Stimulated activated CD8-positive, alpha-beta memory T cell treated with anti-CD3 and anti-CD28 coated beads, Interleukin-12 subunit alpha, Interleukin-12 subunit beta, amount 100 ng/mL, for 24 hours (primary cell): Measurements from ENCODE around the gene MFSD11.
A peak's percentile ranks its signal among the peaks of the same experiment; 100 is the strongest.
"Not testable (repeated sequence)": the region's sequence is repeated elsewhere in the genome, so short reads cannot be mapped to it uniquely, and the experiment has no call there.

Experiments
- DNase-seq: peaks from one replicate; pipeline ENCODE4 v3.0.0-alpha.2; 2020; ENCODE audit errors: extremely low read depth

Gene MFSD11

DNA sequence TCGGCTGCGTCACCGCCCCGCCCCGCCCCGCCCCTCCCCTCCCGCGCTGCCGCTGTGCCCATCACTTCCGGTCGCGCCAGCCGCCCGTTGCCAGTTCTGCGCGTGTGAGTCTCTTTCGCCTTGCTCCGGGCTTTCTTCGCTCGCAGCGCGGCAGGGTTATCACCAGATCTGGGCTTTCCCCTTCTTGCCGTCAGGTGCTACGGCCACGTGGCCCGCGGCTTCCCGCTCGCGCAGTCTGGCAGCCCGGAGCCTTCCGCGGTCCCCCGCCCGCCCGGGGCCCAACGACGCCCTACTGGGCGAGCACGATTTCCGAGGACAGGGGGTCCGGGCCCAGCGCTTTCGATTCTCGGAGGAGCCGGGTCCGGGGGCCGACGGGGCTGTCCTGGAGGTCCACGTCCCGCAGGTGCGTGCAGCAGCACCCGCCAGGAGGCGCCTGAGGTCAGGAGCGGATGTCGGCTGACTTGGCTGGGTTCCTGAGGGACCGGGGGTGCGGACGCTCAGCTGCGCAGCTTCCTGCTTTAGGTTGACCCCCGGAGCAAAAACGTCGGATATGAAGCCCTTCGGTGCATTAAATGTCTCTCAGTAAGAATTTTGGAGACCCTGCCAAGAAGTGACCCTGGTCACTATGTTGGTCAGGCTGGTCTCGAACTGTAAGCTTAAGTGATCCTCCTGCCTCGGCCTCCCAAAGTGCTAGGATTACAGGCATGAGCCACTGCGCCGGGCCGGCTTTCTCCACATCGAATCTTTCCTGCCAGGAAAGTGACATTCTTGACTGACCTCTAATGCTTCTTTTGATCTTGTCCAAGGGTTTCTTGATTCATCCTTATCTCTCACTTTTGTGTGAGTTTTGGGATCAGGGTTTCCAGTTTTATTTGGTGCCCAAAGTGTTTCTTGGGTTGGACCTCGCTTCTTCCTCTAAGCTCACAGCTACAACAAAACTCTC lies 10.9 kb upstream of the MFSD11 start, which contains the start of gene METTL23:
TSS of gene METTL23 (plus strand) at position 64 of the 943 bp plus-strand sequence. CDS start 2,872 bp downstream, outside the sequence.
- no peak for DNase-seq

DNA sequence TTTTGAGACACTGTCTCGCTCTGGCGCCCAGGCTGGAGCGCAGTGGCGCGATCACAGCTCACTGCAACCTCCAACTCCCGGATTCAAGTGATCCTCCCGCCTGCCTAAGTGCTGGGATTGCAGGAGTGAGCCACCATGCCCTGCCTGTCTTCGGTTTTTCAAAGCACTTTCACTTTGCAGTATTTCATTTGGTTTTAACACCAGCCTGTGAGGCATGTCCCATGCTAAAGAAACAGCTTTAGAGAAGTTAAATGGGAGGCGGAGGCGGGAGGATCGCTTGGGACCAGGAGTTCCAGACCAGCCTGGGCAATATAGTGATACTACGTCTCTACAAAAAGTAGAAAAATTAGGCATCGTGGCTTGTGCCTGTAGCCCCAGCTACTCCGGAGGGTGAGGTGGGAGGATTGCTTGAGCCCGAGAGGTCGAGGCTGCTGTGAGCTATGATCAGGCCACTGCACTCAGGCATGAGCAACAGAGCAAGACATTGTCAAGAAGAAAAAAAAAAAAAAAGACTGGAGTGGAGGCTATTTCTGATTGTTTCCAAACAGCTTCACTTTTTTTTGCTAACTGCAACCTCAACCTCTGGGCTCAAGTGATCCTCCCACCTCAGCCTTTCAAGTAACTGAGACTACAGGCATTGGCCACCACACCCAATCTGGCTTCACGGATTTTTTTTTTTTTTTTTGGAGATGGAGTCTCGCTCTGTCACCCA lies 10.0 kb upstream of the MFSD11 start:
- DNase-seq = no peak

DNA sequence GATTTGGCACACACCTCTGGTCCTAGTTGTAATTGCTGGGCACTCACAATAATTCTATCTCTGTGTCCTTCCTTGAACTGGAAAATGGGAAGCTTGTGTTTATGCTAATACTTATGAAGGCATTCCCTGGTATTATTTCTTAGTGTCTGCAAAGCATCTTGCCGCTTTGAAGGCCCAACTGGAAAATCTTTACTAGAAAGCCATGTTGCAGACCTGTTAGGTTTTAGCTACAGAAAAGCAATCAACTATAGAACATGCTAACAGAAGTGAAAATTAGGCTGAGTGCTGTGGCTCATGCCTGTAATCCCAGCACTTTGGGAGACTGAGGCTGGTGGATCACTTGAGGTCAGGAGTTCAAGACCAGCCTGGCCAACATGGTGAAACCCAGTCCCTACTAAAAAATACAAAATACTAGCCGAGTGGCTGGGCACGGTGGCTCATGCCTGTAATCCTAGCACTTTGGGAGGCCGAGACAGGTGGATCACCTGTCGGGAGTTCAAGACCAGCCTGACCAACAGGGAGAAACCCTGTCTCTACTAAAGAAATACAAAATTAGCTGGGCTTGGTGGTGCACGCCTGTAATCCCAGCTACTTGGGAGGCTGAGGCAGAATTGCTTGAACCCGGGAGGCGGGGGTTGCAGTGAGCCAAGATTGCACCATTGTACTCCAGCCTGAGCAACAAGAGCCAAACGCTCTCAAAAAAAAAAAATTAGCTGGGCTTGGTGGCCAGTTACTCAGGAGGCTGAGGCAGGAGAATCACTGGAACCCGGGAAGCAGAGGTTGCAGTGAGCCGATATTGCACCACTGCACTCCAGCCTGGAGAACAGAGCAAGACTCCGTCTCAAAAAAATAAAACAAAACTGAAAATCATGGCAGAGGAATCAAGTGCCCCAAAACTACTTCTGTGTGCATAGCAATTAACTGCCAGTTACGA lies 5.9 kb upstream of the MFSD11 start:
- DNase-seq = not testable (repeated sequence)

DNA sequence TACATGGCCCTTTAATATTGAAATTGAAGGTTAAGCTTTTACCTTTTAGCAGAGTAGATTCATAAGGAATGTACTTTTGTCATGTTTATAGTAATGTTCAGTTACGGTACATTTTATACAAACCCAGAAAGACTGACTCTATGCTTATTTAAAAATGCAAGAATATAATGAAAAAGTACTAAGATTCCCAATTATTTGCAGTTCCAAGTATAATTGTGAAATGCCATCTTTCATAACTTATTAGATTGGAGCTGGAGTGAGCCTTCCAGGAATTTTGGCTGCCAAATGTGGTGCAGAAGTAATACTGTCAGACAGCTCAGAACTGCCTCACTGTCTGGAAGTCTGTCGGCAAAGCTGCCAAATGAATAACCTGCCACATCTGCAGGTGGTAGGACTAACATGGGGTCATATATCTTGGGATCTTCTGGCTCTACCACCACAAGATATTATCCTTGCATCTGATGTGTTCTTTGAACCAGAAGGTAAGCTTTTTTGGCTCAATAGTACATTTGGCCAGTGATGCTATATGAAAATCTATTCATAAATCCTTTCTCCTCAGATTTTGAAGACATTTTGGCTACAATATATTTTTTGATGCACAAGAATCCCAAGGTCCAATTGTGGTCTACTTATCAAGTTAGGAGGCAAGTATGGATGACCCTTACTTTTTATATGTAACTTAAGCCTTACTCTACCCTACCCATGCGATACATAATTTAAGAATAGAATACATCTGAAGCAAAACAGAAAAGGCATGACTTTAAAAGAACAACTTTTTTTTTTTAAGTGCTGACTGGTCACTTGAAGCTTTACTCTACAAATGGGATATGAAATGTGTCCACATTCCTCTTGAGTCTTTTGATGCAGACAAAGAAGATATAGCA lies 4.9 kb upstream of the MFSD11 start:
- DNase-seq = no peak

DNA sequence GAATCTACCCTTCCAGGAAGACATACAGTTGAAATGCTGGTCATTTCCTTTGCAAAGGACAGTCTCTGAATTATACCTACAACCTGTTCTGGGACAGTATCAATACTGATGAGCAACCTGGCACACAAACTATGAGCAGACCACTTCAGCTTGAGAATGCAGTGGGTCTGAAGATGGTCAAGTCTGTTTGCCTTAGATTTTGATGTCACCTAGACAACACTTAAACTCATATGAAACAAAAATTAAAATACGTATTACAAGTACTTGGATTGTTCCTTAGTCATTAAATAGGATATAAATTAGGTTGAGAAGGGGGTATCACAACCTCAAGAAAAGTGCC lies 4.3 kb upstream of the MFSD11 start:
- no peak for DNase-seq

DNA sequence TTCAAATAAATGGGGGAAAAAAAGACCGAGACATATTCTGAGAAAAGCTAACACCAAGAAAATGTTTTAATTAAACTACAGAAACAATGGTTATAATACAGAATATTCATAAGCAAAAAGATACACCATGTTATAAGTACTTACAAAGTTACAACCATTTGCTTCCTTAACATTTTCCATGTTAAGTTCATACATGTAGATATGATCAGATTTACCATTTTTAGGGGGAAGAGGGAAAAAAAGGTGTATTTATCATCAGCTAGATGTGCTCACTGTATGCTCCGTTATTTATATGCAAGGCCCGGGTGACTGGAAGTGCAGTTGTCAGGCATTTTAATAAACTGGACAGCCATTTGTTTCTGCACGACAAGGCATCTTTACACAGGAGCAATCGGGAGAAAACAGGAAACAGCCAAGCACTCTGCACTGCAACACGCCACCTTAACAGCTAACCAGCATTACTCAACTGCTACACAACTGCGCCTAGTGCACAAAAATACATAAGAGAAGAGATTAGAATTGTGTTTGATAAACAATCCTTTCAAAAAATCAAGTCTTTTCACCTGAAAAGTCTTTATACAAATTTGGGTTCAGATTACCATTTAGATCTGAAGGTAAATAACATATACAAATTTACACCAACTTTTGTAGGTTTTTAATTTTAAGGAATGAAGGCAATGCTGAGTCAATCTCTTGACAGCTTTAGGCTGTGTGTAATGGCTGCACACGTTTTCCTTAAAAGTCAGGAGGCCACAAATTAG lies 3.7 kb upstream of the MFSD11 start:
- no peak for DNase-seq

DNA sequence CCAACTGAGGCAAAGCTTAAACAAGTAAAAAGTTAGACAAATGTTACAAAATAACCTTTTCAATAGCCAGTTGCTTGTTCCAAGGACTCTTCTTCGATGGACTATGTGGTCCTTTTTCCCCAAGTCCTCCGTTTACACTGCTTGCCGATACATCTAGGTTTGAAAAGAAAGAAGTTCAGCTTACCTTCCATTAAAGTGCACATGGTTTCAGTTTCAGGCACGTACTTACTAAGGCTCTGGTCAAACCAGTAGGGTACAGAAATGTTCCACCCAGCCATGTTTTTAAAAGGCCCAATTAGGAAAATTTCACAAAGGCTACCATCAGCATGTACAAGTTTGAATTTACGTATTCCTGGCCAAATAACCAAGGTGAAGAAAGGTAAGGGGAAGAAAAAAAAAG lies 2.9 kb upstream of the MFSD11 start:
- no peak for DNase-seq

DNA sequence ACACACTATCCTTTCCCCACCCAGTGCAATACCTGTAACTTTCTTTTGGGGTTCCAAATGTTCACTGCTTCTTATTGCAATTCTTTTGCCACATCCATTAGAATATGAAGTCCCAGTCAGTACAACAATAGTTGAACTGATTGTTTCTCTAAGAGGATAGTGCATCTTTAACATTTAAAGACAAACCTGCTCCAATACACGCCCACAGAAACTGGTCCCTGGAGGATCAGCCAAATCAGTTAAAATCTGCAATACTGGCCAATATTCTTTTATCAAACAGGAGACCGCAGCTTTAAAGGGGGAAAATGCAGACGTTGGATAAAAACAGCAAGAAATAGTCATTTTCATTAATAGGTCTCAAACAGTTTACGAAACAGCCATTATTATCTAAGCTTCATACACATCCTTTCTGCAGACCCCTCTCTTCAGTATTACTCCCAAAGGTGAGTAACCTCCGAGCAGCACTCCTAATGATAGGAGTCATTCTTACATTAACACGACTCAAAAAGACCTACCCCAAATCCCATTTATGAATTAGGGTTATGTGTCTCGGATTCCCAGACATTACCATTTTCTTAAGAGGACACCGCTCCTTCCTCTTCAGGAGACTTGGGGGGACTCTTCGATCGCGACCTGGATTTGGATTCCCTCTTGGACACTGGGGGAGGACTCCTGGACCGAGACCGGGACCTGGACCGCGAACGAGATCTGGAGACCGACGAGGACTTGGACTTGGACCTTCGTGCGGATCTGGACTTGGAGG lies 2.2 kb upstream of the MFSD11 start:
- DNase-seq = no peak

DNA sequence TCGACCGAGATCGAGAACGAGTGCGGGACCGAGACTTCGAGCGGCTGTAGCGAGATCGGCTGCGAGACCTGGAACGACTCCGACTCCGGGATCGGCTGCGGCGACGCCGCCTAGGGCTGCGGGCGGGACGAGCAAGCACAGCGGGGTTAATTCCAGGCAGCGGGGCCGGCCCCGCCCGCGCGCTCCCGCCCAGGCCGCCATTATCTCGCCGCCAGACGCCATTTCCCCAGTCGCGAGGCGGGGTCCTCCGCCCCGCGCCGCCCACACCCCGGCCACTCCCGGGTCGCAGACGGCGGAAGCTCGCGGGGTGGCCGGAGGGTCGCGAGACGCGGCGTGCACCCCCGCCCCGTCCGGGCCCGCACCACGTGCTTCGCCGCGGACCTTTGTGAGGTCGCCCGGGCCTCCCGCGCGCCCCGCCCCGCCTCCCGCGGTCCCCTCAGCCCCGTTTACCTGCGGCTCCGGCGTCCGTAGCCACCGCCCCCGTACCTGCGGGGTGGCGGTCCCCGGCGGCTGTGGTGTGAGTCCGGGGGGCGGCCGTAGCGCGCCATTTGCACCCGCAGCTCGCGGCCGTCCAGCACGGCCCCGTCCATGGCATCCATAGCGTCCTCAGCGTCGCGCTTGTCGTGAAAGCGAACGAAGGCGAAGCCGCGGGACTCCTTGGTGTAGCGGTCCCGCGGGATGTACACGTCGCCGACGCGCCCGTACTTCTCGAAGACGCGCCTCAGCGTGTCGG lies 1.4 kb upstream of the MFSD11 start:
- no peak for DNase-seq

DNA sequence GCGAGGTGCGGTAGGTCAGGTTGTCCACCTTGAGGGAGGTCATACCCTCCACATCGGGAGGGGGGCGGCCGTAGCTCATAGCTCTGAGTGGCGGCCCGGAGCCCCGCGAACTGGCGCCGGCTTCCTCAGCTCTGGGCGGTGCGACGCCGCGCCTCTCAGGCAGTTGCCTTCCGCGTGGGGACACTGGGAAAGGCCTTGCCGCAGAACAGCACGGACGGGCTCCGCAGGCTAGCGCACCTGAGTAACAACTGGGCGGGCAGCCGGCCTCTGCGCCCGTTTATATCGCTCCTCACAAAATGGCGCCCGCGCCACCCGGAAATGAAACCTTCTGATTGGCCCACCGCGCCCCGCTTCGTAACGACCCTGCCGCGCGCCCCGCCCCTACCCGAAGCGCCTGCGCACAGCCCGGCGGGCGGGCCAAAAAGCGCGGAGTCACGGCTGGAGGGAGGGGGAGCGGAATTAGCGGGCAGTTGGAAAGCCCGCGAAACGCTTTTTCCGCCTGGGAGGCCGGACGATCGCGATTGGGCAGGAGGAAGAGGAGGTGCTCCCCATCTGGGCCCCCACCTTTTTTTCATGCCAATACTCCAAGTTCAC lies 740 bp upstream of the MFSD11 start, which contains the start of gene SRSF2:
TSS of gene SRSF2 (minus strand) at position 250 of the 594 bp plus-strand sequence. CDS start at position 79, 171 bp downstream.
- DNase-seq = peak; percentile 94

DNA sequence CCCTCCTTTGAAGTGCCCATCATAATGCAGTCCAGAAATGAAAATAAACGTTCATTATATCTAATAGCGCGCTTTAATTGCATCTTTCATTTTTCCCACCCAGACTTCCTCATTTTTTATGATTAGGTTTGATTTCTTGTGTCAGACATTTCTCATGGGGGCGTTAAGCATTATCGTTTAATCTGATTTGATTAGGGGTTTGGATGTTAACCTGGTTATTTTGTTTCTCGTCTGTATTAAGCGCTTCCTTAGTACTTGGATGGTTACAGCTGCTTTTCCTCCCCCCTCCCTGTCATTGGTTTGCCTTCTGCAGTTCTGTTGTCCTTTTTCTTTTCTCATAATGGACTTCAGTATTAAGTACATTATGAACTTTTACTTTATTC lies 540 bp downstream of the MFSD11 start:
- DNase-seq = no peak

DNA sequence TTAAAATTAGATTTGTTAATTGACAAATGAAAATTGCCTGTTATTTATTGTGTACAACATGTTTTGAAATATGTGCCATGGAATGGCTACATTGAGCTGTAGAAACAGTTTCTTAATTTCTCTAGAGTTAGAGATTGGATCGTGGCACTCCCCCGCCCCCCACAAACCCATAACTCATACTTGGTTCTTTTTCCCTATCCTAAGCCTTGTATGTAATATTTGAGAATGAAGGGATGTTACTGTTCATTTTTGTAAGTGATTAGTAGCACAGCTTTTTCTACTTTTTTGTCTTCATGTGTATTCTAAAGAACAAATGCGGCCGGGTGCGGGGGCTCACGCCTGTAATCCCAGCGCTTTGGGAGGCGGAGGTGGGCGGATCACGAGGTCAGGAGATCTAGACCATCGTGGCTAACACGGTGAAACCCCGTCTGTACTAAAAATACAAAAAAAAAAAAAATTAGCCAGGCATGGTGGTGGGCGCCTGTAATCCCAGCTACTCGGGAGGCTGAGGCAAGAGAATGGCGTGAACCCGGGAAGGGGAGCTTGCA lies 1.7 kb downstream of the MFSD11 start:
- not testable (repeated sequence) for DNase-seq

DNA sequence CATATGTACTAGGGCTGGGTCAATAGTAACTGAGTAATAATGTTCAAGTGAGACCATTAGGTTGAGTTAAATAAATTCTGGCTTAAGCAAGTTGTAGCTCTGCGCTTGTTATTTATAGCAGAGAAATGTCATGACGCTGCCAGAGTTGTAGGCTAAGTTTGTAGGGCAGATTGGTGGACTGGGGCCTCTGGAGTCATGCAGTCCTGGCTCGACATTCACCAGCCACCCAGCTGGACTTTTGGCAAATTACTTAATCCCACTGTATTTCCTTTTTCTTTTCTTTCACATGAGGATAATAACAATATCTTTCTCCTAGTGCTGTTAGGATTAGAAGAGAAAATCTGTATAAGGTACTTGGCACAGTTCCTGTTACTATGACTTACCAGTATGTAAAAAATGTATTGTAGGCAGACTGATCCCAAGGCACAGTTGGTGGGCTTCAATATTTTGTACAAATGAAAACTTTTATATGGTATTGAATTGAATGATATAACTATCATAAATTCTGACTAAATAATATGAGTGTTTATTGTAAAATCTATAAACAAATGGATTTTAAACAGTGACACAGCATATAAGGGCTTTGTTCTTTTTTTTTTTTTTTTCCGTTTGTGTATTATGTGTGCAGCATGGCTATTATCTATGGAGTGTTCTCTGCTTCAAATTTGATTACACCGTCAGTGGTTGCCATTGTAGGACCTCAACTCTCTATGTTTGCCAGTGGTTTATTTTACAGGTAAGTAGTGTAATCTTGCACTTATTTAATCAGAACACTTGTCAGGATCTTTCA lies 2.6 kb downstream of the MFSD11 start:
- no peak for DNase-seq

DNA sequence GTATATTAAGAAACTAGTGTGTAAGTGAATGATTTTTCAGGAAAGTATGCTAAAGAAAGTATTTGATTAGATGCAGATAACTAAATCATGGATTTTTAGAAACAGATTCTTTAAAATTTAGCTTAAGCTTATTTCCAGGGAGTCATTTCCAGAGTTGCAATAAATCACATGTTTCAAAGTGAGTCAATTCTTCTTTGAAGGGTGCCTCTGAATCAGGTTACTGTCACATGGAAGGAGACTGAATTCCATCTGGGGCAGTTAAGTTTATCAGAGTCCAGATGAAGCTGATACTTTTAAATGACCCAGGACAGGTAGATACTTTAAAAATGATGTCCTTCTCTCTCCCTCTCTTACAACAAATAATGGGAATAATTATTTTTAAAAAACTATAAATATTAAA lies 5.0 kb downstream of the MFSD11 start:
- DNase-seq = no peak

DNA sequence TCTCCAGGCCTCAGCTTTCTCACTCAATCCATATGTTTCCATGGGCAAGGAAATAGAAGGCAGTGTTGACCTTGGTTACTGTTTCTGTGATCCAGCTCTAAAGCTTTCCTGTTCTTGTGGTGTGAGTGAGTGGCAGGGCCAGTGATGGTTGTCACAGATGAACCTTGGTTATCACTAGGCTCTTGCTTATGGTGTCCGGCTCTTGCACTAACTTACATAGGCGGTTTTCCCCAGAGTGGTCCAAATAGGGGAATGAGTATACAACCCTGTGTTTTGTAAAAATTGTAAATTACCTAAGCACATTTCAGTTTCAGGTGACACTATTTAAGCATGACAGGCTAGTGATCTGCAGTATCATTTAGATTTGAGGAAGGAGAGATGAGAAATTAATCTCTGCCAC lies 6.8 kb downstream of the MFSD11 start:
- no peak for DNase-seq

DNA sequence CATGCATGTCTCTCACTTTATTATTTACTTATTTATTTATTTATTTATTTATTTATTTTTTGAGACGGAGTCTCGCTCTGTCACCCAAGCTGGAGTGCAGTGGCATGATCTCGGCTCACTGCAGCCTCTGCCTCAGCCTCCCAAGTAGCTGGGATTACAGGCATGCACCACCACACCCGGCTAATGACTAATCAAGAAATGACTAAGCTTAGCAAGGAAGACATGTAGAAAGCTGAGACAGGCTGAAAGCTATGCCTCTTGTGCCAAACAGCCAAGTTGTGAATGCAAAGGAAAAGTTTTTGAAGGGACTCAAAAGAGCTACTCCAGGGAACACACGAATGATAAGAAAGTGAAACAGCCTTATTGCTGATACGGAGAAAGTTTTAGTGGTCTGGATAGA lies 7.9 kb downstream of the MFSD11 start:
- DNase-seq = not testable (repeated sequence)
